Ascending aorta (tissue), 2 donors: ENCODE measurements around the gene LMF2. TPM values are rescaled to one million over a fixed set of nuclear protein-coding genes. Genes with fewer than 3 reads are reported as not detected.
"Not testable (repeated sequence)": the region's sequence is repeated elsewhere in the genome, so short reads cannot be mapped to it uniquely, and the experiment has no call there.

Experiments used
- DNase-seq, 2 donors: peaks; one replicate each; pipeline ENCODE4 v3.0.0-alpha.2; 2019; ENCODE audit warnings: low spot score in 2 of 2
- H3K27ac ChIP-seq, 2 donors: fragments of 200-600 bp; sonication (generic); one replicate each; pipeline ENCODE4 v1.5.1; 2016 to 2017; ENCODE audit warnings: mild to moderate bottlenecking in 1 of 2
- H3K27me3 ChIP-seq: fragments of 200-600 bp; sonication (generic); one replicate; pipeline ENCODE4 v1.5.1; 2017
- H3K36me3 ChIP-seq, 2 donors: fragments of 200-600 bp; sonication (generic); one replicate each; pipeline ENCODE4 v1.5.1; 2016
- H3K4me1 ChIP-seq, 2 donors: fragments of 200-600 bp; sonication (generic); one replicate each; pipeline ENCODE4 v1.5.1; 2016 to 2017; ENCODE audit warnings: mild to moderate bottlenecking in 1 of 2
- H3K4me3 ChIP-seq, 2 donors: fragments of 200-600 bp; sonication (generic); one replicate each; pipeline ENCODE4 v1.5.1; 2016 to 2017; ENCODE audit warnings: mild to moderate bottlenecking in 1 of 2
- H3K9me3 ChIP-seq, 2 donors: fragments of 200-600 bp; sonication (generic); one replicate each; pipeline ENCODE4 v1.5.1; 2016
- CTCF ChIP-seq, 3 experiments: fragments of 200-600 bp in 2 of 3; fragments of 450-650 bp in 1 of 3; sonication (generic) in 2 of 3; IDR thresholded peaks; one replicate each; pipeline ENCODE4 v1.5.1; 2016 to 2019; ENCODE audit warnings: antibody characterized with exemption in 3 of 3, mild to moderate bottlenecking in 1 of 3, moderate library complexity in 1 of 3
- intact Hi-C: fragments of 100-400 bp; cut with DNase I; formaldehyde crosslinking; loops from one replicate; pipeline ENCODE4 v1.15.1; 2023
- total RNA-seq: library from RNA; depleted of rRNA; stranded (reverse); fragments of >200 nt; gene quantifications from one replicate; pipeline ENCODE4 v1.1.0, GENCODE V29; 2016

Gene LMF2
- total RNA-seq, 1 donor from 2014 or later: 119 TPM

- intact Hi-C loops: no loop called here
- Histone ChIP-seq H3K9me3 (no peaks in the 10 kb centered on the region), H3K36me3 (no peaks in the 10 kb centered on the region), H3K4me1 (peaks cover 8 to 10% of the 10 kb centered on the region in 2 donors), H3K4me3 (no peak within 1 kb of the TSS), H3K27ac (no peak within 1 kb of the TSS), H3K27me3 (peaks cover 19% of the 10 kb centered on the region)
- no peak for DNase-seq
- TF ChIP-seq CTCF (IDR thresholded peaks at IDR 0.05): no peak
These were observed 38.2 kb upstream of the LMF2 start, which contains the start of gene KLHDC7B for GRCh38 chr22:50545522-50546325. TSS of gene KLHDC7B (plus strand) at chr22:50545899. CDS start at chr22:50546244, 345 bp downstream.

GRCh38 chr22:50544746-50545253 is 37.3 kb upstream of the LMF2 start:
- H3K4me1 ChIP-seq: peaks cover 8 to 10% of the 10 kb centered on the region in 2 donors
- no peak for TF ChIP-seq CTCF (IDR thresholded peaks at IDR 0.05)
- H3K4me3 ChIP-seq: no peak overlapping the region
- H3K9me3 ChIP-seq: no peaks in the 10 kb centered on the region
- intact Hi-C loops: no loop called here
- no peak overlapping the region for H3K27ac ChIP-seq
- H3K36me3 ChIP-seq: no peaks in the 10 kb centered on the region
- no peak for DNase-seq
- peaks cover 19% of the 10 kb centered on the region for H3K27me3 ChIP-seq

DNA sequence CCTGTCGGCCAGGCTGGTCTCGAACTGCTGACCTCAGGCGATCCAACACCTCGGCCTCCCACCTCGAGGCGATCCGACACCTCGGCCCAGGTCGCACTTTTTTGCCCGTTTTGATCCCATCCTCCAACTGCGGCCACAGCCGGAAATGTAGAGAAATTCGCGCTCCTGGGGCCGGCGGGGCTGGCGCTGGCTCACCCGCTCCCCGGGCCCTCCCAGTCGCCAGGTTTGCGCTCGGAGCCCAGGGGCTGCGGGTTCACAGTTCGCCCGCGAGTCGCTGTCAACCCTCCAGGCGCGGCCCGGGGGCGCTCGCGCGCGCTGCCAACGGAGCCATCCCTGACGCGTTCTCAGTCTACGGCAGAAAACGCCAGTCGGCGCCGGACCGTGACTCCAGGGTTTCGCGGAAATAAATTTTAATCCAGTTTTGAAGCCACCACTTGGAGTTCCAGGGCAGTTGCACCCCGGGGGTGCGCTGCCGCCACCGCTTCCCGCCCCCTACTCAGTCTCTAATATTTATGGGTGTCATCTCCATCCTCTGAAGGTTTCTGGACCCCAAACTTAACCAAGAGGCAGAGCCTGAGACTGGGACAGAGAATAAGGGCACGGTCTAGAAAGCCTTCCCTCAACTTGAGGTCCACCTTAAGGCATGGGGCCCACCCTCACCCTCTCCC is 36.7 kb upstream of the LMF2 start:
- peak overlapping the region; percentile 37 to 48 for H3K4me3 ChIP-seq
- H3K36me3 ChIP-seq: no peaks in the 10 kb centered on the region
- DNase-seq: peak in 1 of 2 donors; percentile 87
- H3K27me3 ChIP-seq: peaks cover 16% of the 10 kb centered on the region
- H3K4me1 ChIP-seq: peaks cover 8 to 10% of the 10 kb centered on the region in 2 donors
- intact Hi-C loops: no loop called here
- H3K9me3 ChIP-seq: no peaks in the 10 kb centered on the region
- peak in 2 of 3 experiments; percentile 42 to 54 for TF ChIP-seq CTCF (IDR thresholded peaks at IDR 0.05)
- no peak overlapping the region for H3K27ac ChIP-seq

DNA sequence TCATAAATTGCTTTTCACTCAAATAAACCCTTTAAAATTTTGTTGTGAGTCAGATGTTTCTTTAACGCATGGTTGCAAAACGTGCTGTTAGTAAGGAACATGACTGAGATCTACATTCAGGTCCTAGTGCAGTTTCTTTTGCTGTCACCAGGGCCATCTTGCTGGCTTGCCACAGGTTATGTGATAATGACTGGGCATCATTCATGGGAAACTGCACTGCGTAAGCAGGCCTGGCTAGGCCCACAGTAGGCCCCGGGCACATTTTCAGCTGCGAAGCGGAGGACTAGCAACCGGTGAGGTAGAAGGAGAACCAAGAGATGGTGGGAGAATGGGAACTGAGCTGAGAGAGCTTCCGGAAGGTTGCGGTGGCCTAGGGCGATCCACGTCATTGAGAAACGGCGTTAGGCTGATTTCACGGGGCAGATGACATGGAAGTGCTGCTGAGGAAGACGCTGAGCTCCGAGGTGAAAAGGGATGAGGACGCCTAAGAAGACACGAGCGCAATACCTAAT is 35.0 kb upstream of the LMF2 start:
- H3K27me3 ChIP-seq: peaks cover 3% of the 10 kb centered on the region
- H3K4me3 ChIP-seq: no peak overlapping the region
- H3K27ac ChIP-seq: peak overlapping the region in 1 of 2 donors; percentile 5
- peak in 1 of 3 experiments; percentile 9 for TF ChIP-seq CTCF (IDR thresholded peaks at IDR 0.05)
- H3K9me3 ChIP-seq: no peaks in the 10 kb centered on the region
- H3K36me3 ChIP-seq: no peaks in the 10 kb centered on the region
- peaks cover 3 to 6% of the 10 kb centered on the region in 2 donors for H3K4me1 ChIP-seq
- intact Hi-C loops: no loop called here
- no peak for DNase-seq

GRCh38 chr22:50541667-50542026 is 34.1 kb upstream of the LMF2 start:
- intact Hi-C loops, H3K4me3 ChIP-seq, H3K36me3 ChIP-seq, DNase-seq, H3K4me1 ChIP-seq, H3K9me3 ChIP-seq, H3K27me3 ChIP-seq: not testable (repeated sequence)
- H3K27ac ChIP-seq: peak overlapping the region in 1 of 2 donors; percentile 57

DNA sequence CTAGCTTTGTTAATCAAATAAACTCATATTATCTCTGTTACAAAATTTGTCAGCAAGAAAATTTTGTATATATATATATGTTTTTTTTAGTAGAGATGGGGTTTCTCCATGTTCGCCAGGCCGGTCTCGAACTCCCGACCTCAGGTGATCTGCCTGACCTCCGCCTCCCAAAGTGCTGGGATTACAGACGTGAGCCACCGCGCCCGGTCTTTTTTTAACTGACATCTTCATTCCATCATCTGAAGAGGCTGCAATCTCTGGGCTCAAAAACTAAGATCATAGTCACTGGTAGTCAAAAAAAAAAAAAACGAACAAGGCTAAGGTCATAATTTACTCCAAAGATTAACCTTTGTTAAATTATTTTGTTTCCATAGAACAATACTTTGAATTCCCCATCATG is 32.9 kb upstream of the LMF2 start:
- no peaks in the 10 kb centered on the region for H3K27me3 ChIP-seq
- H3K36me3 ChIP-seq: no peaks in the 10 kb centered on the region
- H3K27ac ChIP-seq: peak overlapping the region; percentile 76 to 77
- peaks cover 3 to 6% of the 10 kb centered on the region in 2 donors for H3K4me1 ChIP-seq
- H3K9me3 ChIP-seq: no peaks in the 10 kb centered on the region
- intact Hi-C loops: no loop called here
- TF ChIP-seq CTCF (IDR thresholded peaks at IDR 0.05): no peak
- H3K4me3 ChIP-seq: no peak overlapping the region
- no peak for DNase-seq
